Measurements from ENCODE around the gene KCNE4. TPM values are rescaled to one million over a fixed set of nuclear protein-coding genes. Genes with fewer than 3 reads are reported as not detected.

Gene KCNE4
- total and polyA plus RNA-seq, 2 experiments from 2014 or later: not detected

GRCh38 chr2:223096235-223096970 lies 44.4 kb downstream of the KCNE4 start:
- H3F3A ChIP-seq (replicated peaks; ENCODE audit: low read depth): no peaks in the 10 kb centered on the region
- H3K36me3 Mint-ChIP-seq (ENCODE audit: low read depth): no peaks in the 10 kb centered on the region
- no peaks in the 10 kb centered on the region; the same call in 2 of the 3 replicates for H3K9me3 Mint-ChIP-seq
- no peak overlapping the region for H3K4me2 ChIP-seq
- no peaks in the 10 kb centered on the region for H4K20me1 ChIP-seq (replicated peaks; ENCODE audit: insufficient read depth)
- peaks cover 12% of the 10 kb centered on the region for H3K4me1 ChIP-seq (ENCODE audit: insufficient read depth)
- no peak overlapping the region for H2AFZ ChIP-seq
- H3K4me3 Mint-ChIP-seq: no peak overlapping the region
- peaks cover 7% of the 10 kb centered on the region for H3K4me1 Mint-ChIP-seq
- H3K27me3 Mint-ChIP-seq (ENCODE audit: insufficient read depth, low read depth, poor library complexity): peaks cover 3% of the 10 kb centered on the region
- TF ChIP-seq ETS1 (IDR thresholded peaks at IDR 0.05): no peak
- no peak for TF ChIP-seq JUNB (IDR thresholded peaks at IDR 0.05; ENCODE audit: unreplicated experiment)
- no peak for TF ChIP-seq ZNF114 (CRISPR knock-in tag; IDR thresholded peaks at IDR 0.05)
- TF ChIP-seq EZH2phosphoT487 (IDR thresholded peaks at IDR 0.05; ENCODE audit: unreplicated experiment): no peak
- no peak for TF ChIP-seq NANOG (IDR thresholded peaks at IDR 0.05; ENCODE audit: borderline replicate concordance)
- no peak for TF ChIP-seq EZH2 (IDR thresholded peaks at IDR 0.05; ENCODE audit: low read depth, unreplicated experiment)
- TF ChIP-seq ZNF331 (CRISPR knock-in tag; IDR thresholded peaks at IDR 0.05; ENCODE audit: low read depth): no peak
- no peak for TF ChIP-seq POLR2AphosphoS5 (IDR thresholded peaks at IDR 0.05; ENCODE audit: low read depth)
- TF ChIP-seq REST (IDR thresholded peaks at IDR 0.05; ENCODE audit: unreplicated experiment): no peak
- TF ChIP-seq CREB1 (CRISPR knock-in tag; IDR thresholded peaks at IDR 0.05; ENCODE audit: low read depth): no peak
- TF ChIP-seq ZNF462 (CRISPR knock-in tag; IDR thresholded peaks at IDR 0.05): no peak
- TF ChIP-seq STAT1 (IDR thresholded peaks at IDR 0.05; ENCODE audit: unreplicated experiment): no peak
- TF ChIP-seq, protein P1, sequence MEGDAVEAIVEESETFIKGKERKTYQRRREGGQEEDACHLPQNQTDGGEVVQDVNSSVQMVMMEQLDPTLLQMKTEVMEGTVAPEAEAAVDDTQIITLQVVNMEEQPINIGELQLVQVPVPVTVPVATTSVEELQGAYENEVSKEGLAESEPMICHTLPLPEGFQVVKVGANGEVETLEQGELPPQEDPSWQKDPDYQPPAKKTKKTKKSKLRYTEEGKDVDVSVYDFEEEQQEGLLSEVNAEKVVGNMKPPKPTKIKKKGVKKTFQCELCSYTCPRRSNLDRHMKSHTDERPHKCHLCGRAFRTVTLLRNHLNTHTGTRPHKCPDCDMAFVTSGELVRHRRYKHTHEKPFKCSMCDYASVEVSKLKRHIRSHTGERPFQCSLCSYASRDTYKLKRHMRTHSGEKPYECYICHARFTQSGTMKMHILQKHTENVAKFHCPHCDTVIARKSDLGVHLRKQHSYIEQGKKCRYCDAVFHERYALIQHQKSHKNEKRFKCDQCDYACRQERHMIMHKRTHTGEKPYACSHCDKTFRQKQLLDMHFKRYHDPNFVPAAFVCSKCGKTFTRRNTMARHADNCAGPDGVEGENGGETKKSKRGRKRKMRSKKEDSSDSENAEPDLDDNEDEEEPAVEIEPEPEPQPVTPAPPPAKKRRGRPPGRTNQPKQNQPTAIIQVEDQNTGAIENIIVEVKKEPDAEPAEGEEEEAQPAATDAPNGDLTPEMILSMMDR (conservative IDR thresholded peaks at IDR 0.05; ENCODE audit: low read depth in 2 of 2): no peak
- ATAC-seq (no peak), DNase-seq (ENCODE audit: low spot score) (peak; percentile 21)
- no peak overlapping the region for H3K27ac ChIP-seq (ENCODE audit: low read depth)
- H3K27ac Mint-ChIP-seq: no peak overlapping the region
- no peaks in the 10 kb centered on the region; the same call in 1 of the 2 replicates for H3K9me2 ChIP-seq (ENCODE audit: insufficient read depth)
- no peaks in the 10 kb centered on the region for H3K36me3 ChIP-seq (ENCODE audit: insufficient read depth)
- H3K27me3 ChIP-seq (ENCODE audit: insufficient read depth): no peaks in the 10 kb centered on the region
- H3K79me2 ChIP-seq (replicated peaks; ENCODE audit: insufficient read depth): no peaks in the 10 kb centered on the region
- no peak overlapping the region for H3K4me3 ChIP-seq

All from GM23338 (cell line).